DND-41 (cell line): ENCODE measurements around the gene CPE.

Experiments
- ATAC-seq: fragments of 200-7000 bp; cut with Tn5 transposase; 3 replicates; pipeline ENCODE4 v1.9.1; 2021; ENCODE audit warnings: low read depth; ENCODE audit not compliant: insufficient read depth
- DNase-seq: peaks from one replicate; pipeline ENCODE4 v3.0.0-alpha.2; 2020
- H2AFZ ChIP-seq: 2 replicates; pipeline ENCODE4 v1.6.0; 2012; ENCODE audit warnings: low read depth, low read length
- H3K27ac ChIP-seq: 2 replicates; pipeline ENCODE4 v1.5.1; 2012; ENCODE audit warnings: low read length, inconsistent platforms
- H3K27me3 ChIP-seq: fragments of 200-600 bp; sonication (generic); 2 replicates; pipeline ENCODE4 v1.6.0; 2012; ENCODE audit warnings: low read length, mild to moderate bottlenecking, inconsistent platforms; ENCODE audit not compliant: insufficient read depth, poor library complexity
- H3K36me3 ChIP-seq: 2 replicates; pipeline ENCODE4 v1.5.1; 2012; ENCODE audit warnings: low read length, inconsistent platforms; ENCODE audit not compliant: insufficient read depth
- H3K4me1 ChIP-seq: 2 replicates; pipeline ENCODE4 v1.5.1; 2012; ENCODE audit warnings: mild to moderate bottlenecking, low read length; ENCODE audit not compliant: insufficient read depth
- H3K4me2 ChIP-seq: 2 replicates; pipeline ENCODE4 v1.6.0; 2012; ENCODE audit warnings: mild to moderate bottlenecking, moderate library complexity, low read length, inconsistent platforms; ENCODE audit not compliant: insufficient read depth
- H3K4me3 ChIP-seq, 2 experiments: fragments of 200-600 bp in 1 of 2; shearing (Covaris generic) in 1 of 2; 2 replicates each; pipeline ENCODE4 v1.5.1; 2012 to 2016; ENCODE audit warnings: inconsistent platforms in 2 of 2, low read length in 2 of 2, mild to moderate bottlenecking in 2 of 2, low read depth in 1 of 2, moderate library complexity in 1 of 2
- H3K79me2 ChIP-seq: 2 replicates; pipeline ENCODE4 v1.6.0; 2012; ENCODE audit warnings: low read length, inconsistent platforms; ENCODE audit not compliant: insufficient read depth
- H3K9ac ChIP-seq: 2 replicates; pipeline ENCODE4 v1.6.0; 2012; ENCODE audit warnings: low read depth, mild to moderate bottlenecking, inconsistent platforms, low read length, moderate library complexity
- H3K9me3 ChIP-seq: 2 replicates; pipeline ENCODE4 v1.5.1; 2012; ENCODE audit warnings: low read length, moderate library complexity, mild to moderate bottlenecking, inconsistent platforms; ENCODE audit not compliant: insufficient read depth, severe bottlenecking
- H4K20me1 ChIP-seq: 2 replicates; pipeline ENCODE4 v1.6.0; 2012; ENCODE audit warnings: low read length; ENCODE audit not compliant: insufficient read depth
- EZH2 ChIP-seq: IDR thresholded peaks from 3 replicates; pipeline ENCODE4 v1.6.1; 2012; ENCODE audit warnings: borderline replicate concordance, low read depth, mild to moderate bottlenecking, moderate library complexity, low read length, inconsistent platforms; ENCODE audit not compliant: severe bottlenecking
- TF ChIP-seq, protein P1 (sequence below): IDR thresholded peaks from 2 replicates; pipeline ENCODE4 v1.5.1; 2012; ENCODE audit warnings: borderline replicate concordance, low read length, moderate library complexity, mild to moderate bottlenecking; ENCODE audit not compliant: poor library complexity, severe bottlenecking; ENCODE audit errors: extremely low read depth

CPE gene

DNA sequence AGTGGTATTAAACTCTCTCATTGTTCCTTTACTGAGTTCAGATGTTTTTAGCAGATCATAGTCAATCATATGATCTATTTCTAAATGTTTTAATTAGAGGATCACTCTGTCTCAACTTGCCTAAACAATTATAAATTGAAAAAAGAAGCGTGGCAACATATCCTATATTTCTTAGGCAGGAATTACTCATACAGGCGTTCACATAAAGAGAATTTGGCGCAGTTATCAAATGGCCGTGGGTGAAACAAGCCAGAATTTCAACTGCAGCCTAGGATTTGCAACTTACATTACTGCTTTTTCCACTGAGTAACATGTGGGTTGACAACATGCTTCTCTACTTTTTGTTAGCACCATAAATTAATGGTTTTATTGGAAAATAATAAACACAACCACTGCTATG, 141.3 kb downstream of the CPE start:
- Histone ChIP-seq H3K9me3 (no peaks in the 10 kb centered on the region), H3K4me1 (no peaks in the 10 kb centered on the region), H3K36me3 (no peaks in the 10 kb centered on the region), H3K9ac (no peak overlapping the region), H2AFZ (no peak overlapping the region), H3K4me2 (no peak overlapping the region), H3K79me2 (no peaks in the 10 kb centered on the region), H3K4me3 (no peak overlapping the region), H3K27me3 (no peaks in the 10 kb centered on the region), H4K20me1 (no peaks in the 10 kb centered on the region), H3K27ac (no peak overlapping the region)
- ATAC-seq: no peak
- TF ChIP-seq, protein P1, sequence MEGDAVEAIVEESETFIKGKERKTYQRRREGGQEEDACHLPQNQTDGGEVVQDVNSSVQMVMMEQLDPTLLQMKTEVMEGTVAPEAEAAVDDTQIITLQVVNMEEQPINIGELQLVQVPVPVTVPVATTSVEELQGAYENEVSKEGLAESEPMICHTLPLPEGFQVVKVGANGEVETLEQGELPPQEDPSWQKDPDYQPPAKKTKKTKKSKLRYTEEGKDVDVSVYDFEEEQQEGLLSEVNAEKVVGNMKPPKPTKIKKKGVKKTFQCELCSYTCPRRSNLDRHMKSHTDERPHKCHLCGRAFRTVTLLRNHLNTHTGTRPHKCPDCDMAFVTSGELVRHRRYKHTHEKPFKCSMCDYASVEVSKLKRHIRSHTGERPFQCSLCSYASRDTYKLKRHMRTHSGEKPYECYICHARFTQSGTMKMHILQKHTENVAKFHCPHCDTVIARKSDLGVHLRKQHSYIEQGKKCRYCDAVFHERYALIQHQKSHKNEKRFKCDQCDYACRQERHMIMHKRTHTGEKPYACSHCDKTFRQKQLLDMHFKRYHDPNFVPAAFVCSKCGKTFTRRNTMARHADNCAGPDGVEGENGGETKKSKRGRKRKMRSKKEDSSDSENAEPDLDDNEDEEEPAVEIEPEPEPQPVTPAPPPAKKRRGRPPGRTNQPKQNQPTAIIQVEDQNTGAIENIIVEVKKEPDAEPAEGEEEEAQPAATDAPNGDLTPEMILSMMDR: no peak
- no peak for TF ChIP-seq EZH2
- no peak for DNase-seq

DNA sequence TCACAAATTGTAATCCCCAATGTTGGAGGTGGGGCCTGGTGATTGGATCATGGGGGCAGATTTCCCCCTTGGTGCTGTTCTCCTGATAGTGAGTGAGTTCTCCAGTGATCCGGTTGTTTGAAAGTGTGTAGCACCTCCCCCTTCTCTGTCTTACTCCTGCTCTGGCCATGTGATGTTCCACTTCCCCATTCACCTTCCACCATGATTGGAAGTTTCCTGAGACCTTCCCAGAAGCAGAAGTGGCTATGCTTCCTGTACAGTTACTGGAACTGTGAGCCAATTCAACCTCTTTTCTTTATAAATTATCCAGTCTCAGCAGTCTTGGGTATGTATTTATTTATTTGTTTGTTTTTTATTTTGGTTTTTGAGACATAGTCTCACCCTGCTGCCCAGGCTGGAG, 143.2 kb downstream of the CPE start:
- Histone ChIP-seq H3K9me3 (no peaks in the 10 kb centered on the region), H3K4me2 (no peak overlapping the region), H3K9ac (no peak overlapping the region), H3K27me3 (no peaks in the 10 kb centered on the region), H3K36me3 (no peaks in the 10 kb centered on the region), H3K27ac (no peak overlapping the region), H3K4me3 (no peak overlapping the region), H4K20me1 (no peaks in the 10 kb centered on the region), H3K79me2 (no peaks in the 10 kb centered on the region), H3K4me1 (no peaks in the 10 kb centered on the region), H2AFZ (no peak overlapping the region)
- TF ChIP-seq, protein P1: no peak
- TF ChIP-seq EZH2: no peak
- ATAC-seq (no peak), DNase-seq (no peak)

DNA sequence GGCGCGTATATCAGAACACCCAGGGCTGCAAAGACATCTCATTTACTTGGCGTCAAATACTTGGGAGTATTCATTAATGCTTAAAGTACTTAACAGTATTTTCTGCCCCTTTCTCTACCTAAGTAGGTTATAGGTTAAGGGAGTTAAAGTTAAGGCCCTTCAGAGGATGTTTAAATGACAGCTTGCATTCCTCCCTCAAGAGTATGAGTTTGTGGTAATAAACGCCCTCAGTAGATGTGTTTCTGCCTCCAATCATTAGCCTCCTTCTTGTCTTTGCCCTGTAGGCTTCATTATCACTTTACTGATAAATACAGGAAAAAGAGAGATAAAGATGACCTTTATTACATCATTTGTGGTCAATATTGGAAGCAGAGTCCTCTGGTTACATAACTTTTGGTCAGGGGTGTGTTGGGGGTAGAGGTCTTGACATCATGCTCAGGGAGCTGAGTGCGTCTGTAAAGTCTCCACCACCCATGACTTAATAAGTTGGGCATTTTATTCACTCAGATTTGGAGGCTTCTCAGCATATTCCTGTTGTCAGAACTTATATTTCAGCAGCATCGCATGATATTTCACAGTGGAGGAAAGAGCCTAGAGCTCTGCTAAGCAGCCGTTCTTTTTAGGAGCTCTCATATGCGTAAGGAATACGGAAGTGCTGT, 145.9 kb downstream of the CPE start:
- Histone ChIP-seq H3K4me2 (no peak overlapping the region), H4K20me1 (no peaks in the 10 kb centered on the region), H3K9ac (no peak overlapping the region), H2AFZ (no peak overlapping the region), H3K4me3 (no peak overlapping the region), H3K9me3 (no peaks in the 10 kb centered on the region), H3K36me3 (no peaks in the 10 kb centered on the region), H3K79me2 (no peaks in the 10 kb centered on the region), H3K27me3 (no peaks in the 10 kb centered on the region), H3K4me1 (no peaks in the 10 kb centered on the region), H3K27ac (no peak overlapping the region)
- ATAC-seq: no peak
- DNase-seq: no peak
- TF ChIP-seq EZH2: no peak
- TF ChIP-seq, protein P1: no peak
